ENCODE results near the gene ATP6V1G2. TPM values are rescaled to one million over a fixed set of nuclear protein-coding genes. Genes with fewer than 3 reads are reported as not detected.
A peak's percentile ranks its signal among the peaks of the same experiment; 100 is the strongest.

The ATP6V1G2 gene
- polyA plus RNA-seq, 3 donors = 0.41 TPM; not detected in 2

GRCh38 chr6:31559606-31559957 is 13.2 kb upstream of the ATP6V1G2 start:
- Histone ChIP-seq H2AFZ (ENCODE audit: insufficient read depth, low read depth, low read length, poor library complexity, severe bottlenecking) (no peak overlapping the region), H3K4me3 (replicated peaks in 1 of 3; ENCODE audit: low read depth in 2 of 3, low read length in 3 of 3) (peak overlapping the region; percentile 3 to 66 (median 13)), H3K27me3 (ENCODE audit: control insufficient read depth in 2 of 2, insufficient read depth in 2 of 2, low read length in 2 of 2) (no peaks in the 10 kb centered on the region), H3K27ac (ENCODE audit: low read depth in 1 of 2, low read length in 2 of 2) (peak overlapping the region; percentile 96 to 98), H4K20me1 (ENCODE audit: insufficient read depth, low read length) (no peaks in the 10 kb centered on the region), H3K79me2 (ENCODE audit: insufficient read depth, low read length) (peaks cover 15% of the 10 kb centered on the region), H3K9ac (ENCODE audit: insufficient read depth, low read length, poor library complexity, severe bottlenecking) (peak overlapping the region; percentile 75), H3K36me3 (replicated peaks in 1 of 2; ENCODE audit: control insufficient read depth in 1 of 2, insufficient read depth in 2 of 2, low read length in 2 of 2) (no peaks in the 10 kb centered on the region), H3K9me3 (replicated peaks in 1 of 2; ENCODE audit: control insufficient read depth in 1 of 2, insufficient read depth in 1 of 2, low read length in 2 of 2) (no peaks in the 10 kb centered on the region), H3K4me2 (replicated peaks; ENCODE audit: extremely low read depth, low read length, poor library complexity, severe bottlenecking) (peak overlapping the region; percentile 78), H3K4me1 (ENCODE audit: control insufficient read depth in 1 of 2, insufficient read depth in 2 of 2, low read length in 2 of 2) (peaks cover 84 to 85% of the 10 kb centered on the region in 2 donors)
- H3K27me3 Mint-ChIP-seq (ENCODE audit: low read depth in 3 of 3) = peaks cover 0 to 2% (median 0%) of the 10 kb centered on the region in 3 donors
- H3K9me3 Mint-ChIP-seq = no peaks in the 10 kb centered on the region
- 10% methylated on average over 2 of the region's 4 CpGs for WGBS (ENCODE audit: insufficient coverage)
- no peak for DNase-seq
- H3K27ac Mint-ChIP-seq = peak overlapping the region; percentile 91 to 98 (median 94)
- H3K36me3 Mint-ChIP-seq = peaks cover 17 to 28% of the 10 kb centered on the region in 2 donors
- intact Hi-C loops (cut with micrococcal nuclease) = loop anchor here in 1 of 2 donors (2.0 kb wide), 1 partner anchor 27 kb away; the partner anchor contains the start of gene LST1
- peak overlapping the region; percentile 79 to 81 for H3K4me3 Mint-ChIP-seq
- peaks cover 80% of the 10 kb centered on the region for H3K4me1 Mint-ChIP-seq
- TF ChIP-seq CTCF (IDR thresholded peaks at IDR 0.05) = no peak

DNA sequence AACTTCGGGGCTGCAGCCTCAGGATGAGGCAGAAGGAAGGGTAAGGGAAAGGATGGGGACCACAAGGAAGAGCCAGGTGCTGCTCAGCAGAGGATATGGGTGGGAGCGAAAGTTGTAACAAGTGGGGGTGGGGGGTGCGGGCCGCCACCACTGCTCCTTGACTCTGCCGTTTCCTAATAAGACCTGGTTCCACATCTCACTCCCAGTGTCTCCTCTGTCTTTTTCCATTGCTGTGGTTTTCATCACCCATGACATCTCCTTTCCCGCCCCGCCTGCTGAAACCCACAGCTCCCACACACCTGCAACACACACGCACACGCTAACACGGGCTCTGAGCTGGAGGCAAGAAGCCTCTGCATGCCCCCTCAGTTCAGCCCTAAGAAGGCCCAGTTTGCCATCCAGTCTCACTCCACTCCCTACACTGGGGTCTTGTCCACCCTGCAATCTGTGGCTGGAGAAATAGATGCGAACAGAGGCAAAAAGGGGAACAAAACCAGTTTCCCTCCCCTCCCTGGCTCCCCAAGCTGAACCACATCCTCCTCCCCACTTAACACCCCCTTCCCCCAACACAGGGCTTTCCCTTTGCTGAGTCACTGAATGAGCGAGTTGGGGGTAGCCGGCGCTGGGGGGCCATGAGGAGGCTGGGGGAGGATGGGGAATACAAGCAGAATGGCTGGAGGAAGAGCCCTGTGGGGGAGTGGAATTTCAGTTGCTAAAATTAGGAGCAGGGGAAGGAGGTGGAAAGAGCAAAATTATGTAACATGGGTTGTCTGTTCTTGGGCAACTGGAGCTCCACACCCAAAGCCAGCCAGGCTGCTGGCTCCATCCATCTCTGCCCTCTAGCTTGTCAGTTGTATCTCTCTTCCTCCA is 12.5 kb upstream of the ATP6V1G2 start:
- Mint-ChIP-seq H3K4me1 (peaks cover 78% of the 10 kb centered on the region), H3K4me3 (peak overlapping the region; percentile 79 to 81), H3K27me3 (ENCODE audit: low read depth in 3 of 3) (peaks cover 0 to 2% (median 0%) of the 10 kb centered on the region in 3 donors), H3K9me3 (no peaks in the 10 kb centered on the region), H3K36me3 (peaks cover 17 to 31% of the 10 kb centered on the region in 2 donors), H3K27ac (peak overlapping the region; percentile 91 to 98 (median 94))
- peak overlapping the region; percentile 29 for H2AFZ ChIP-seq (ENCODE audit: insufficient read depth, low read depth, low read length, poor library complexity, severe bottlenecking)
- H3K4me1 ChIP-seq (ENCODE audit: control insufficient read depth in 1 of 2, insufficient read depth in 2 of 2, low read length in 2 of 2) = peaks cover 81 to 82% of the 10 kb centered on the region in 2 donors
- WGBS (ENCODE audit: insufficient coverage) = 0% methylated on average over 9 of the region's 14 CpGs
- H3K9me3 ChIP-seq (replicated peaks in 1 of 2; ENCODE audit: control insufficient read depth in 1 of 2, insufficient read depth in 1 of 2, low read length in 2 of 2) = no peaks in the 10 kb centered on the region
- peak overlapping the region; percentile 3 to 66 (median 13) for H3K4me3 ChIP-seq (replicated peaks in 1 of 3; ENCODE audit: low read depth in 2 of 3, low read length in 3 of 3)
- no peaks in the 10 kb centered on the region for H3K27me3 ChIP-seq (ENCODE audit: control insufficient read depth in 2 of 2, insufficient read depth in 2 of 2, low read length in 2 of 2)
- peak overlapping the region; percentile 78 for H3K4me2 ChIP-seq (replicated peaks; ENCODE audit: extremely low read depth, low read length, poor library complexity, severe bottlenecking)
- peak; percentile 89 to 98 (median 94) for DNase-seq
- H4K20me1 ChIP-seq (ENCODE audit: insufficient read depth, low read length) = no peaks in the 10 kb centered on the region
- peak overlapping the region; percentile 96 to 98 for H3K27ac ChIP-seq (ENCODE audit: low read depth in 1 of 2, low read length in 2 of 2)
- no peak for TF ChIP-seq CTCF (IDR thresholded peaks at IDR 0.05)
- H3K36me3 ChIP-seq (replicated peaks in 1 of 2; ENCODE audit: control insufficient read depth in 1 of 2, insufficient read depth in 2 of 2, low read length in 2 of 2) = no peaks in the 10 kb centered on the region
- intact Hi-C loops (cut with micrococcal nuclease) = loop anchor here in 1 of 2 donors (2.0 kb wide), 1 partner anchor 28 kb away; the partner anchor contains the start of gene LST1
- H3K9ac ChIP-seq (ENCODE audit: insufficient read depth, low read length, poor library complexity, severe bottlenecking) = peak overlapping the region; percentile 75
- H3K79me2 ChIP-seq (ENCODE audit: insufficient read depth, low read length) = peaks cover 15% of the 10 kb centered on the region
